ENCODE results near the gene PLEKHM3. TPM values are rescaled to one million over a fixed set of nuclear protein-coding genes. Genes with fewer than 3 reads are reported as not detected.
A peak's percentile ranks its signal among the peaks of the same experiment; 100 is the strongest.

Gene PLEKHM3
- total and polyA plus RNA-seq, 4 experiments from 2014 or later: 2.9 to 16.1 (median 9.3) TPM

- intact Hi-C loops (cut with micrococcal nuclease): no loop called here
- H3K9me3 Mint-ChIP-seq: no peaks in the 10 kb centered on the region
- no peak overlapping the region for H3K27ac Mint-ChIP-seq
- H3K36me3 ChIP-seq (ENCODE audit: insufficient read depth, low read length): no peaks in the 10 kb centered on the region
- no peaks in the 10 kb centered on the region for H3K27me3 ChIP-seq (ENCODE audit: insufficient read depth, low read length)
- peaks cover 10 to 30% of the 10 kb centered on the region in 2 donors for H3K36me3 Mint-ChIP-seq
- ChIA-PET CTCF (ENCODE audit: partially characterized antibody) (interaction anchor here (0.8 kb wide), 1 partner anchor 39 kb away, joined by 3 read pairs; no protein-coding TSS in a partner anchor), POLR2A (ENCODE audit: partially characterized antibody) (no interaction called here)
- H3K27ac ChIP-seq (ENCODE audit: low read depth, low read length): no peak overlapping the region
- no peak overlapping the region for H3K4me3 ChIP-seq (ENCODE audit: low read length in 2 of 2)
- no peak overlapping the region for H3K4me3 Mint-ChIP-seq
- peaks cover 8 to 21% (median 10%) of the 10 kb centered on the region in 4 donors for H3K4me1 Mint-ChIP-seq
- H3K9me3 ChIP-seq (ENCODE audit: control insufficient read depth in 1 of 2, low read length in 2 of 2): no peaks in the 10 kb centered on the region
- no peaks in the 10 kb centered on the region for H3K4me1 ChIP-seq (ENCODE audit: insufficient read depth, low read length)
- DNase-seq: no peak
- H3K27me3 Mint-ChIP-seq: no peaks in the 10 kb centered on the region
These were observed 33.4 kb downstream of the PLEKHM3 start for GRCh38 chr2:207991944-207992343.

GRCh38 chr2:207990784-207991183 is 34.5 kb downstream of the PLEKHM3 start:
- no peaks in the 10 kb centered on the region for H3K4me1 ChIP-seq (ENCODE audit: insufficient read depth, low read length)
- ChIA-PET POLR2A (ENCODE audit: partially characterized antibody) (no interaction called here), CTCF (ENCODE audit: partially characterized antibody) (no interaction called here)
- peaks cover 10 to 21% of the 10 kb centered on the region in 2 donors for H3K36me3 Mint-ChIP-seq
- H3K27ac Mint-ChIP-seq: no peak overlapping the region
- H3K4me3 Mint-ChIP-seq: no peak overlapping the region
- H3K27me3 Mint-ChIP-seq: no peaks in the 10 kb centered on the region
- no peaks in the 10 kb centered on the region for H3K9me3 ChIP-seq (ENCODE audit: control insufficient read depth in 1 of 2, low read length in 2 of 2)
- H3K36me3 ChIP-seq (ENCODE audit: insufficient read depth, low read length): no peaks in the 10 kb centered on the region
- H3K27me3 ChIP-seq (ENCODE audit: insufficient read depth, low read length): no peaks in the 10 kb centered on the region
- intact Hi-C loops (cut with micrococcal nuclease): no loop called here
- H3K9me3 Mint-ChIP-seq: no peaks in the 10 kb centered on the region
- peaks cover 2 to 12% (median 6%) of the 10 kb centered on the region in 4 donors for H3K4me1 Mint-ChIP-seq
- no peak overlapping the region for H3K27ac ChIP-seq (ENCODE audit: low read depth, low read length)
- H3K4me3 ChIP-seq (ENCODE audit: low read length in 2 of 2): no peak overlapping the region
- no peak for DNase-seq

- Mint-ChIP-seq H3K27ac (no peak overlapping the region), H3K9me3 (peaks cover 0 to 1% (median 0%) of the 10 kb centered on the region in 8 donors), H3K4me1 (peaks cover under 1 to 10% (median 4%) of the 10 kb centered on the region in 4 donors), H3K36me3 (peaks cover 5 to 13% of the 10 kb centered on the region in 2 donors), H3K4me3 (no peak overlapping the region), H3K27me3 (no peaks in the 10 kb centered on the region)
- CTCF ChIA-PET (ENCODE audit: partially characterized antibody): no interaction called here
- Histone ChIP-seq H3K36me3 (ENCODE audit: insufficient read depth, low read length) (no peaks in the 10 kb centered on the region), H3K27me3 (ENCODE audit: insufficient read depth, low read length) (no peaks in the 10 kb centered on the region), H3K4me3 (ENCODE audit: low read length in 2 of 2) (no peak overlapping the region), H3K4me1 (ENCODE audit: insufficient read depth, low read length) (no peaks in the 10 kb centered on the region), H3K9me3 (ENCODE audit: control insufficient read depth in 1 of 2, low read length in 2 of 2) (no peaks in the 10 kb centered on the region), H3K27ac (ENCODE audit: low read depth, low read length) (no peak overlapping the region)
- POLR2A ChIA-PET (ENCODE audit: partially characterized antibody): no interaction called here
- intact Hi-C loops (cut with micrococcal nuclease): no loop called here
- DNase-seq: no peak
These were observed 36.4 kb downstream of the PLEKHM3 start for GRCh38 chr2:207988975-207989374.

GRCh38 chr2:207987025-207987716 is 38.2 kb downstream of the PLEKHM3 start:
- H3K27me3 Mint-ChIP-seq: no peaks in the 10 kb centered on the region
- peak overlapping the region in 1 of 7 donors; percentile 57 for H3K27ac Mint-ChIP-seq
- H3K27ac ChIP-seq (ENCODE audit: low read depth, low read length): no peak overlapping the region
- H3K9me3 ChIP-seq (ENCODE audit: control insufficient read depth in 1 of 2, low read length in 2 of 2): no peaks in the 10 kb centered on the region
- no peaks in the 10 kb centered on the region for H3K27me3 ChIP-seq (ENCODE audit: insufficient read depth, low read length)
- POLR2A ChIA-PET (ENCODE audit: partially characterized antibody): no interaction called here
- H3K36me3 ChIP-seq (ENCODE audit: insufficient read depth, low read length): no peaks in the 10 kb centered on the region
- intact Hi-C loops (cut with micrococcal nuclease): no loop called here
- H3K36me3 Mint-ChIP-seq: peaks cover 5 to 15% of the 10 kb centered on the region in 2 donors
- DNase-seq: no peak
- H3K4me3 ChIP-seq (ENCODE audit: low read length in 2 of 2): no peak overlapping the region
- H3K4me1 Mint-ChIP-seq: peaks cover 5 to 9% (median 6%) of the 10 kb centered on the region in 4 donors
- no peak overlapping the region for H3K4me3 Mint-ChIP-seq
- CTCF ChIA-PET (ENCODE audit: partially characterized antibody): interaction anchor here (0.5 kb wide), 1 partner anchor 511 kb away, joined by 3 read pairs; no protein-coding TSS in a partner anchor
- H3K4me1 ChIP-seq (ENCODE audit: insufficient read depth, low read length): no peaks in the 10 kb centered on the region
- H3K9me3 Mint-ChIP-seq: peaks cover 0 to 1% (median 0%) of the 10 kb centered on the region in 8 donors

GRCh38 chr2:207984765-207985480 is 40.4 kb downstream of the PLEKHM3 start:
- no peaks in the 10 kb centered on the region for H3K36me3 ChIP-seq (ENCODE audit: insufficient read depth, low read length)
- no peaks in the 10 kb centered on the region for H3K9me3 ChIP-seq (ENCODE audit: control insufficient read depth in 1 of 2, low read length in 2 of 2)
- CTCF ChIA-PET (ENCODE audit: partially characterized antibody): no interaction called here
- H3K27me3 ChIP-seq (ENCODE audit: insufficient read depth, low read length): no peaks in the 10 kb centered on the region
- intact Hi-C loops (cut with micrococcal nuclease): no loop called here
- Mint-ChIP-seq H3K9me3 (peaks cover 0 to 1% (median 0%) of the 10 kb centered on the region in 8 donors), H3K4me3 (no peak overlapping the region), H3K27ac (peak overlapping the region in 1 of 7 donors; percentile 0), H3K4me1 (peaks cover 5 to 10% (median 7%) of the 10 kb centered on the region in 4 donors), H3K27me3 (no peaks in the 10 kb centered on the region), H3K36me3 (peaks cover 4 to 14% of the 10 kb centered on the region in 2 donors)
- no peak overlapping the region for H3K27ac ChIP-seq (ENCODE audit: low read depth, low read length)
- H3K4me3 ChIP-seq (ENCODE audit: low read length in 2 of 2): no peak overlapping the region
- no peaks in the 10 kb centered on the region for H3K4me1 ChIP-seq (ENCODE audit: insufficient read depth, low read length)
- no peak for DNase-seq
- POLR2A ChIA-PET (ENCODE audit: partially characterized antibody): no interaction called here

GRCh38 chr2:207983641-207984042 is 41.7 kb downstream of the PLEKHM3 start:
- ChIA-PET CTCF (ENCODE audit: partially characterized antibody) (interaction anchor here (1.2 kb wide), 1 partner anchor 31 kb away, joined by 4 read pairs; no protein-coding TSS in a partner anchor), POLR2A (ENCODE audit: partially characterized antibody) (no interaction called here)
- DNase-seq: no peak
- intact Hi-C loops (cut with micrococcal nuclease): no loop called here
- Histone ChIP-seq H3K36me3 (ENCODE audit: insufficient read depth, low read length) (no peaks in the 10 kb centered on the region), H3K27ac (ENCODE audit: low read depth, low read length) (no peak overlapping the region), H3K9me3 (ENCODE audit: control insufficient read depth in 1 of 2, low read length in 2 of 2) (no peaks in the 10 kb centered on the region), H3K4me3 (ENCODE audit: low read length in 2 of 2) (no peak overlapping the region), H3K27me3 (ENCODE audit: insufficient read depth, low read length) (no peaks in the 10 kb centered on the region), H3K4me1 (ENCODE audit: insufficient read depth, low read length) (no peaks in the 10 kb centered on the region)
- H3K36me3 Mint-ChIP-seq: peaks cover 4 to 14% of the 10 kb centered on the region in 2 donors
- peak overlapping the region in 2 of 7 donors; percentile 1 to 16 for H3K27ac Mint-ChIP-seq
- H3K27me3 Mint-ChIP-seq: no peaks in the 10 kb centered on the region
- H3K4me3 Mint-ChIP-seq: no peak overlapping the region
- H3K4me1 Mint-ChIP-seq: peaks cover 5 to 14% (median 7%) of the 10 kb centered on the region in 4 donors
- H3K9me3 Mint-ChIP-seq: peaks cover 0 to 1% (median 0%) of the 10 kb centered on the region in 8 donors

GRCh38 chr2:207978177-207978948 is 47.0 kb downstream of the PLEKHM3 start:
- Histone ChIP-seq H3K27me3 (ENCODE audit: insufficient read depth, low read length) (no peaks in the 10 kb centered on the region), H3K4me1 (ENCODE audit: insufficient read depth, low read length) (no peaks in the 10 kb centered on the region), H3K27ac (ENCODE audit: low read depth, low read length) (no peak overlapping the region), H3K9me3 (ENCODE audit: control insufficient read depth in 1 of 2, low read length in 2 of 2) (no peaks in the 10 kb centered on the region), H3K4me3 (ENCODE audit: low read length in 2 of 2) (no peak overlapping the region), H3K36me3 (ENCODE audit: insufficient read depth, low read length) (peaks cover 10% of the 10 kb centered on the region)
- CTCF ChIA-PET (ENCODE audit: partially characterized antibody): interaction anchor here (0.8 kb wide), 1 partner anchor 197 kb away, joined by 3 read pairs; no protein-coding TSS in a partner anchor
- H3K27me3 Mint-ChIP-seq: no peaks in the 10 kb centered on the region
- no peak for DNase-seq
- H3K36me3 Mint-ChIP-seq: peaks cover 6 to 10% of the 10 kb centered on the region in 2 donors
- POLR2A ChIA-PET (ENCODE audit: partially characterized antibody): no interaction called here
- no peak overlapping the region for H3K4me3 Mint-ChIP-seq
- no peaks in the 10 kb centered on the region for H3K9me3 Mint-ChIP-seq
- H3K4me1 Mint-ChIP-seq: peaks cover 3 to 8% (median 6%) of the 10 kb centered on the region in 4 donors
- intact Hi-C loops (cut with micrococcal nuclease): no loop called here
- no peak overlapping the region for H3K27ac Mint-ChIP-seq

Data from CD4-positive, alpha-beta memory T cell (primary cell).